ENCODE data around the gene RCC2.

The RCC2 gene

GRCh38 chr1:17375651-17376050 lies 63.8 kb downstream of the RCC2 start:
- DNase-seq (ENCODE audit: low read depth in 3 of 3): no peak

- no peak for DNase-seq (ENCODE audit: low read depth in 3 of 3)
These were observed 66.5 kb downstream of the RCC2 start for GRCh38 chr1:17372955-17373354.

- no peak for DNase-seq (ENCODE audit: low read depth in 3 of 3)
These were observed 67.6 kb downstream of the RCC2 start, which contains the start of gene PADI6 for GRCh38 chr1:17371896-17372295. TSS of gene PADI6 (plus strand) at chr1:17372196. CDS start at chr1:17372246, 50 bp downstream.

- no peak for DNase-seq (ENCODE audit: low read depth in 3 of 3)
These were observed 68.9 kb downstream of the RCC2 start for GRCh38 chr1:17370618-17371017.

- no peak for DNase-seq (ENCODE audit: low read depth in 3 of 3)
These were observed 70.0 kb downstream of the RCC2 start for GRCh38 chr1:17369466-17369865.

- no peak for DNase-seq (ENCODE audit: low read depth in 3 of 3)
These were observed 74.2 kb downstream of the RCC2 start for GRCh38 chr1:17365293-17365692.

GRCh38 chr1:17363771-17364170 lies 75.7 kb downstream of the RCC2 start:
- DNase-seq (ENCODE audit: low read depth in 3 of 3): no peak

- DNase-seq (ENCODE audit: low read depth in 3 of 3): no peak
These were observed 76.1 kb downstream of the RCC2 start for GRCh38 chr1:17363351-17363750.

- DNase-seq (ENCODE audit: low read depth in 3 of 3): no peak
These were observed 77.8 kb downstream of the RCC2 start for GRCh38 chr1:17361687-17362086.

- DNase-seq (ENCODE audit: low read depth in 3 of 3): no peak
These were observed 79.1 kb downstream of the RCC2 start for GRCh38 chr1:17360272-17360956.

GRCh38 chr1:17359808-17360207 lies 79.7 kb downstream of the RCC2 start:
- no peak for DNase-seq (ENCODE audit: low read depth in 3 of 3)

- DNase-seq (ENCODE audit: low read depth in 3 of 3): no peak
These were observed 80.4 kb downstream of the RCC2 start for GRCh38 chr1:17359031-17359430.

GRCh38 chr1:17358557-17358956 lies 80.9 kb downstream of the RCC2 start:
- no peak for DNase-seq (ENCODE audit: low read depth in 3 of 3)
